H1 (cell line): ENCODE measurements around the gene ZMYM4. TPM values are rescaled to one million over a fixed set of nuclear protein-coding genes. Genes with fewer than 3 reads are reported as not detected.

Experiments
- CTCF ChIA-PET: fragments of 300-600 bp; sonication (Branson Sonifier 250); formaldehyde crosslinking; loops from one replicate; lab custom pipeline; 2021; ENCODE audit not compliant: partially characterized antibody; lab: Charles Lee
- POLR2A ChIA-PET: fragments of 300-600 bp; sonication (Branson Sonifier 250); formaldehyde crosslinking; loops from one replicate; lab custom pipeline; 2021; ENCODE audit warnings: inconsistent platforms; ENCODE audit not compliant: partially characterized antibody; lab: Charles Lee
- DNase-seq, 2 experiments: peaks; one replicate each; pipeline versions ENCODE4 v3.0.0 to v3.0.0-alpha.2; 2010 to 2022; ENCODE audit warnings: low spot score in 2 of 2, low read depth in 1 of 2, mixed read lengths in 1 of 2
- FAIRE-seq: peaks from 2 replicates; lab custom pipeline; 2011; peaks lifted over from hg19 to GRCh38; lab: Jason Lieb, UNC
- H2AFZ ChIP-seq: 2 replicates; pipeline ENCODE4 v1.8.1; 2012; ENCODE audit warnings: low read length, inconsistent platforms
- H2AK5ac ChIP-seq: 2 replicates; pipeline ENCODE4 v1.6.1; 2013; ENCODE audit warnings: low read depth, low read length
- H2BK120ac ChIP-seq: replicated peaks from 2 replicates; pipeline ENCODE3; 2013; ENCODE audit warnings: low read depth, low read length, inconsistent platforms
- H2BK12ac ChIP-seq: 2 replicates; pipeline ENCODE4 v1.6.1; 2013; ENCODE audit warnings: low read depth, low read length
- H2BK15ac ChIP-seq: 2 replicates; pipeline ENCODE4 v1.6.1; 2013; ENCODE audit warnings: low read length
- H2BK20ac ChIP-seq: 2 replicates; pipeline ENCODE4 v1.6.1; 2013; ENCODE audit warnings: low read length
- H2BK5ac ChIP-seq: 2 replicates; pipeline ENCODE4 v1.6.1; 2013; ENCODE audit warnings: low read depth, low read length
- H3K14ac ChIP-seq: 2 replicates; pipeline ENCODE4 v1.6.1; 2013; ENCODE audit warnings: inconsistent platforms; ENCODE audit not compliant: insufficient read length
- H3K18ac ChIP-seq: 2 replicates; pipeline ENCODE4 v1.6.1; 2013; ENCODE audit warnings: low read length; ENCODE audit errors: extremely low read depth
- H3K23ac ChIP-seq: 2 replicates; pipeline ENCODE4 v1.6.1; 2013; ENCODE audit warnings: inconsistent platforms; ENCODE audit not compliant: insufficient read length
- H3K23me2 ChIP-seq: 2 replicates; pipeline ENCODE4 v1.6.1; 2013; ENCODE audit warnings: low read depth, low read length
- H3K27ac ChIP-seq: 2 replicates; pipeline ENCODE4 v1.6.1; 2011; ENCODE audit warnings: low read depth, low read length, inconsistent platforms
- H3K27me3 ChIP-seq, 4 experiments: replicated peaks in 1 of 4; 1 replicate in 1 of 4; 2 replicates in 3 of 4; pipeline versions ENCODE4 v1.6.1 to v1.8.1; 2011 to 2013; ENCODE audit warnings: low read length in 3 of 4, mild to moderate bottlenecking in 3 of 4, inconsistent platforms in 2 of 4, mixed read lengths in 2 of 4, moderate library complexity in 1 of 4; ENCODE audit not compliant: control insufficient read depth in 3 of 4, insufficient read depth in 3 of 4; ENCODE audit errors: extremely low read depth in 1 of 4
- H3K36me3 ChIP-seq, 4 experiments: 2 replicates each; pipeline versions ENCODE4 v1.6.1 to v1.8.1; 2011 to 2013; ENCODE audit warnings: mild to moderate bottlenecking in 4 of 4, low read length in 3 of 4, moderate library complexity in 2 of 4, control low read depth in 1 of 4, inconsistent platforms in 1 of 4; ENCODE audit not compliant: insufficient read depth in 4 of 4, control insufficient read depth in 2 of 4
- H3K4ac ChIP-seq: replicated peaks from 2 replicates; pipeline ENCODE3; 2013; ENCODE audit warnings: low read length, low read depth, mixed read lengths, inconsistent platforms; ENCODE audit not compliant: insufficient read length
- H3K4me1 ChIP-seq, 4 experiments: replicated peaks in 1 of 4; 1 replicate in 1 of 4; 2 replicates in 3 of 4; pipeline versions ENCODE4 v1.6.1 to v1.8.1; 2011 to 2013; ENCODE audit warnings: low read length in 3 of 4, inconsistent platforms in 2 of 4, mixed read lengths in 1 of 4; ENCODE audit not compliant: insufficient read depth in 4 of 4, control insufficient read depth in 3 of 4
- H3K4me2 ChIP-seq, 2 experiments: 2 replicates each; pipeline versions ENCODE4 v1.6.1 to v1.8.1; 2011 to 2013; ENCODE audit warnings: low read depth in 2 of 2, low read length in 2 of 2, control low read depth in 1 of 2, inconsistent platforms in 1 of 2, mild to moderate bottlenecking in 1 of 2; ENCODE audit not compliant: insufficient read depth in 1 of 2
- H3K4me3 ChIP-seq, 4 experiments: fragments of 200-600, 300-600 bp in 1 of 4; sonication (generic), shearing (Covaris generic), sonication (Bioruptor Twin) in 1 of 4; 2 replicates each; pipeline versions ENCODE4 v1.5.1 to v1.8.1; 2011 to 2016; ENCODE audit warnings: low read length in 4 of 4, low read depth in 3 of 4, control low read depth in 2 of 4, inconsistent platforms in 2 of 4, mild to moderate bottlenecking in 2 of 4, mixed read lengths in 1 of 4, moderate library complexity in 1 of 4; ENCODE audit not compliant: insufficient read depth in 2 of 4; ENCODE audit errors: extremely low read depth in 1 of 4
- H3K56ac ChIP-seq: replicated peaks from 2 replicates; pipeline ENCODE3; 2013; ENCODE audit warnings: low read depth, mild to moderate bottlenecking, mixed read lengths, low read length, inconsistent platforms; ENCODE audit not compliant: insufficient read length
- H3K79me1 ChIP-seq: 2 replicates; pipeline ENCODE4 v1.6.1; 2013; ENCODE audit warnings: low read depth, low read length, control low read depth
- H3K79me2 ChIP-seq, 2 experiments: 2 replicates each; pipeline versions ENCODE4 v1.6.1 to v1.8.1; 2012 to 2013; ENCODE audit warnings: low read length in 2 of 2, mild to moderate bottlenecking in 2 of 2, inconsistent platforms in 1 of 2; ENCODE audit not compliant: insufficient read depth in 2 of 2, control insufficient read depth in 1 of 2
- H3K9ac ChIP-seq, 4 experiments: replicated peaks in 1 of 4; 1 replicate in 1 of 4; 2 replicates in 3 of 4; pipeline versions ENCODE4 v1.6.1 to v1.8.1; 2011 to 2013; ENCODE audit warnings: low read depth in 3 of 4, low read length in 3 of 4, control low read depth in 2 of 4, mild to moderate bottlenecking in 2 of 4, moderate library complexity in 2 of 4, inconsistent platforms in 1 of 4; ENCODE audit errors: extremely low read depth in 1 of 4
- H3K9me3 ChIP-seq, 2 experiments: 2 replicates each; pipeline versions ENCODE4 v1.6.1 to v1.8.1; 2012 to 2013; ENCODE audit warnings: mild to moderate bottlenecking in 2 of 2, moderate library complexity in 2 of 2, control low read depth in 1 of 2, inconsistent platforms in 1 of 2, low read depth in 1 of 2, low read length in 1 of 2, mixed read lengths in 1 of 2; ENCODE audit not compliant: insufficient read depth in 2 of 2
- H4K20me1 ChIP-seq, 2 experiments: replicated peaks in 1 of 2; 2 replicates each; pipeline versions ENCODE3 to v1.8.1; 2011 to 2013; ENCODE audit warnings: inconsistent platforms in 2 of 2, low read length in 2 of 2, mild to moderate bottlenecking in 1 of 2; ENCODE audit not compliant: insufficient read depth in 2 of 2, control insufficient read depth in 1 of 2
- H4K5ac ChIP-seq: 2 replicates; pipeline ENCODE4 v1.6.1; 2013; ENCODE audit warnings: low read length, low read depth, mixed read lengths, inconsistent platforms; ENCODE audit not compliant: insufficient read length
- H4K8ac ChIP-seq: 2 replicates; pipeline ENCODE4 v1.8.0; 2013; ENCODE audit warnings: mild to moderate bottlenecking, moderate library complexity, low read length, inconsistent platforms; ENCODE audit not compliant: insufficient read depth; ENCODE audit errors: extremely low read depth
- H4K91ac ChIP-seq: replicated peaks from 2 replicates; pipeline ENCODE3; 2013; ENCODE audit warnings: low read length, mixed read lengths, inconsistent platforms; ENCODE audit not compliant: insufficient read length
- MAFK ChIP-seq: IDR thresholded peaks from 2 replicates; pipeline ENCODE4 v1.6.1; 2012; ENCODE audit warnings: low read depth, mild to moderate bottlenecking, improper control_type of control experiment, low read length
- WGBS, 2 experiments: shearing (Covaris generic) in 1 of 2; methylation state at CpG; one replicate each; pipeline versions ENCODE4 v1.1.6 to v1.1.7; 2013 to 2015; ENCODE audit warnings: low lambda C conversion rate in 2 of 2, mixed read lengths in 2 of 2, inconsistent platforms in 1 of 2, low coverage in 1 of 2, missing lambda C conversion rate in 1 of 2; ENCODE audit not compliant: insufficient replicate concordance in 2 of 2, insufficient coverage in 1 of 2, insufficient read length in 1 of 2; ENCODE audit errors: extremely low coverage in 1 of 2, missing lambda C conversion rate in 1 of 2; 5-methylcytosine and 5-hydroxymethylcytosine counted together
- polyA plus RNA-seq, 7 experiments: library from polyadenylated mRNA; depleted of rRNA in 3 of 7; stranded (reverse) in 5 of 7; unstranded in 2 of 7; fragments of >200 nt in 5 of 7; fragments of 200-250 nt in 2 of 7; gene quantifications; 1 replicate in 5 of 7; 2 replicates in 1 of 7; 4 replicates in 1 of 7; pipeline versions ENCODE4 v1.2.1 to v1.2.3, GENCODE V29; 2011 to 2013; ENCODE audit warnings: missing spikeins in 2 of 7, mixed read lengths in 2 of 7
- total RNA-seq: library from RNA; stranded (reverse); fragmentation: NEBNext Ultra II Directional; extraction: Animal tissue kit (Norgen Biotek cat#: 25700); gene quantifications from 2 replicates; pipeline ENCODE4 v1.2.1, GENCODE V29; 2021

ZMYM4 gene
- total and polyA plus RNA-seq, 2 of the 8 experiments (the other 6 are each of a cell fraction or from before 2014, with no cell fraction given): 16.7 to 81.3 TPM

DNA sequence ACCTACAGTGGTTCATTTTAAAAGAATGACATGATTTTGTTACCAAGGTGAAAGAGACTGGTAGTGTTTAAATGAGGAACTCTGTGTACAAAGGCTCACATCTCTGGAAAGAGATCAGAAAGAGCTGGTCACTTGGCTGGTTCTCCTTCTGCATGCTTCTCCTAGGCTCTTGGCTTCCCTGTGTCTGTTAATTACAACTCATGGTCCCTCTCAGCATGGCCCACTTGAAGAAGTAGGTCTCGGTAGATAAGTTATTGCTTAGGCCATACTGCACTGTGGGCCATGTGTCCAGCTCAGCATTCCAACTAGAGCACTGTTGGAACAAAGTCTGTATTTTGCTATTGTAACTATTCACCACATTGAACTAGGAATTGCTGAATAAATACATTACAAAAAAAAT is 197.6 kb downstream of the ZMYM4 start:
- peaks cover 13 to 15% of the 10 kb centered on the region in 2 experiments for H3K9me3 ChIP-seq
- no peaks in the 10 kb centered on the region for H3K79me2 ChIP-seq
- no peak overlapping the region for H3K14ac ChIP-seq
- H4K91ac ChIP-seq: no peak overlapping the region
- H3K4me1 ChIP-seq: peaks cover 0 to 3% (median 0%) of the 10 kb centered on the region in 4 experiments; a peak in 1 of 7 replicates
- H2BK120ac ChIP-seq: no peak overlapping the region
- H3K4me3 ChIP-seq: no peak overlapping the region
- H3K56ac ChIP-seq: no peak overlapping the region
- POLR2A ChIA-PET: interaction anchor here (0.7 to 1.6 kb wide), 2 partner anchors 14 to 27 kb away, joined by 3 to 4 read pairs; no protein-coding TSS in a partner anchor
- H3K27me3 ChIP-seq: no peaks in the 10 kb centered on the region
- 87% methylated on average over 1 of the region's 1 CpG; no CpG with 5 or more reads in 1 of the 2 experiments for WGBS, 2 experiments
- H3K79me1 ChIP-seq: no peaks in the 10 kb centered on the region
- H3K36me3 ChIP-seq: peaks cover 4 to 59% (median 39%) of the 10 kb centered on the region in 4 experiments; a peak in 7 of 8 replicates
- TF ChIP-seq MAFK: no peak
- H4K5ac ChIP-seq: no peak overlapping the region
- FAIRE-seq (no peak), DNase-seq (no peak)
- no peaks in the 10 kb centered on the region for H4K20me1 ChIP-seq
- H2BK5ac ChIP-seq: no peak overlapping the region
- no peak overlapping the region for H2AK5ac ChIP-seq
- no peak overlapping the region for H2BK15ac ChIP-seq
- H2BK20ac ChIP-seq: no peak overlapping the region
- H3K23me2 ChIP-seq: no peaks in the 10 kb centered on the region
- no peak overlapping the region for H4K8ac ChIP-seq
- no peak overlapping the region for H2BK12ac ChIP-seq
- no peak overlapping the region for H3K18ac ChIP-seq
- no peak overlapping the region for H2AFZ ChIP-seq
- no peak overlapping the region for H3K27ac ChIP-seq
- no peak overlapping the region for H3K23ac ChIP-seq
- no peak overlapping the region for H3K9ac ChIP-seq
- CTCF ChIA-PET: interaction anchor here (1.0 to 2.2 kb wide), 3 partner anchors 10 to 103 kb away, joined by 3 to 12 read pairs (median 9); no protein-coding TSS in a partner anchor
- H3K4me2 ChIP-seq: no peak overlapping the region
- H3K4ac ChIP-seq: no peak overlapping the region
